Activated T-cell treated with anti-CD3 and anti-CD28 coated beads for 4 hours (primary cell): ENCODE data around the gene OGN.
"Not testable (repeated sequence)": the region's sequence is repeated elsewhere in the genome, so short reads cannot be mapped to it uniquely, and the experiment has no call there.

Source experiments
- DNase-seq: peaks from one replicate; pipeline ENCODE4 v3.0.0-alpha.2; 2020

The OGN gene, protein sequence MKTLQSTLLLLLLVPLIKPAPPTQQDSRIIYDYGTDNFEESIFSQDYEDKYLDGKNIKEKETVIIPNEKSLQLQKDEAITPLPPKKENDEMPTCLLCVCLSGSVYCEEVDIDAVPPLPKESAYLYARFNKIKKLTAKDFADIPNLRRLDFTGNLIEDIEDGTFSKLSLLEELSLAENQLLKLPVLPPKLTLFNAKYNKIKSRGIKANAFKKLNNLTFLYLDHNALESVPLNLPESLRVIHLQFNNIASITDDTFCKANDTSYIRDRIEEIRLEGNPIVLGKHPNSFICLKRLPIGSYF

DNA sequence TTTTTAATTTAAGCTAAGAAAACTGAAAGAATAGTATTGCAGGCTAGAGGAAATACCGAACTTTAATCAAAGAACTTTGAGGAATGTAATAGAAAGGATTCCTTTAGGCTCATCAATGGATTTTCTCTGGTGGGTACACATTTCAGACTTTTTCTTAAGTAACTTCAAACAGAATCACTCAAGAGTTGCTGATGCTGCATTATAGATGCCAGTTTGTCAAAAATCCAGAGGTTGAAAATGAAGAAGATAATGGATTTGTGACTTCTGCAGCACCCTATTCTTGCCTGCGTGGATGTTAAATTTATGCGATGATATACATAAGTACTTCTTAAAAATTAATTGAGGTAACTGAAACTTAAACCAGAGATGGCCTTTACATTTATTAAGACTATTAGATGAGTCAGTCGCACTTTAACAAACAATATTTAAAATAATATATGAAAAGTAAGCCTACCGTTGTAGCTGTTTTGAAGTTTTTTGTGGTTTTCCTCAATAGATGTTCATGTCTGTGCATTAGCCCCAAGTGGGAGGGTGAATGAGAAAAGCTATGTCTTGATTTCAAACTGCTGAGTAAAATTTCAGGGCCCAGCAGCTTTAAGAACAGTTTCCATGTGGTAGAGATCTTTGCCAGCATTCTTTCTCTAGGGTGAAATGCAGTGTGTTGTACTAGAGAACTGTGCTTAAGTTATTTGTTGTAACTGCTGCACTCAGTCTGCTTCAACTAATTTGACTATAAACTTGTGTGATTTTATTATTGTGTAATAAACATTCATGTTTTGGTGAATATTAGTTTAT, at the start of gene OGN:
OGN (minus strand) TSS at position 537 of the 795 bp plus-strand sequence. CDS start 1,171 bp downstream, outside the sequence.
- no peak for DNase-seq

DNA sequence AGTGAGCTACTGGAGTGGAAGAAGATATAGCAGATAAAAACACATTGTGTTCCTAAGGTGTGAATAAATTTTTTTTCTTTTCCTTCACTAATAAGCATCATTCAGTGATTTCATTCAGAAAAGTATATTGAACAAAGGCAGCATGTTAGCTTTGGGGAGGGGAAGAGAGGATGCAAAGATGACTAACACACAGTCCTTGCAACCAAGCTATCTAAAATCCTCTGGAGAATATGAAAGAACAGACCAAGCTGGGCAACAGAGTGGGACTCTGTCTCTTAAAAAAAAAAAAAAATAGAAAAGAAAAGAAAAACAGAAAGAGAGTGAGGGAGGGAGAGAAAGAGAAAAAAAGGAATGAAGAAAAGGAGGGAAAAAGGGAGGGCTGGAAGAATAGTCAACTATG, 42.2 kb upstream of the OGN start:
- DNase-seq, result no peak

DNA sequence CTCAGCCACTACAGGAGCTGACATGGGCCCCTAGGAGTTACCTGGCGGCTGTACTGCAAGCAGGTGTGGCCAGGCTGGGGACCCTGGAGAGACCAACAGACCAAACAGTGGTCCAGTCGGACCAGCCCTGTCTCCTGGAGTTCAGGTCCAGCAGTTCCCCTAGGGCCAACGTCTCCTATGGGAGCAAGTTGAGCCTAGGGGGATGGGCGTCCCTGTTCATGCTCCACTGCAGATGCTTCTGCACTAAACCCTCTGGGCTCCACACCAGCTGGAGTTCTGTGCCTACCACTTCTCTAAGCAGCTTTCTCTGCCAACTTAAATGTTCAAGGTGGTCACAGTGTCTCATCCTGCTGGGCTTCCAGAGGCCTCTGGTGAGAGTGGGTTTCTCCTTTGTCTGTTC, 40.5 kb upstream of the OGN start:
- DNase-seq, result no peak

DNA sequence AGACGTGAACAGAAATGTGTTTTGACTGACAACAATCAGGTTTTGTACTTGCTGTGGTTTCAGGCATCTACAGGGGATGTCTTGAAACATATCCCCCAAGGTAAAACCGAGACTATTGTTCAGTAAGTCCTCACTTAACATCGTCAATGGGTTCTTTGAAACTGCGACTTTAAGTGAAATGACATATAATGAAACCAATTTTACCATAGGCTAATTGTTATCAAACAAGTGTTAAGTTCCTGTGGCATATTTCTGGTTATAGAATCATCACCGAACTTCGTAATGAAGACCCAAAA, 36.3 kb upstream of the OGN start:
- no peak for DNase-seq

DNA sequence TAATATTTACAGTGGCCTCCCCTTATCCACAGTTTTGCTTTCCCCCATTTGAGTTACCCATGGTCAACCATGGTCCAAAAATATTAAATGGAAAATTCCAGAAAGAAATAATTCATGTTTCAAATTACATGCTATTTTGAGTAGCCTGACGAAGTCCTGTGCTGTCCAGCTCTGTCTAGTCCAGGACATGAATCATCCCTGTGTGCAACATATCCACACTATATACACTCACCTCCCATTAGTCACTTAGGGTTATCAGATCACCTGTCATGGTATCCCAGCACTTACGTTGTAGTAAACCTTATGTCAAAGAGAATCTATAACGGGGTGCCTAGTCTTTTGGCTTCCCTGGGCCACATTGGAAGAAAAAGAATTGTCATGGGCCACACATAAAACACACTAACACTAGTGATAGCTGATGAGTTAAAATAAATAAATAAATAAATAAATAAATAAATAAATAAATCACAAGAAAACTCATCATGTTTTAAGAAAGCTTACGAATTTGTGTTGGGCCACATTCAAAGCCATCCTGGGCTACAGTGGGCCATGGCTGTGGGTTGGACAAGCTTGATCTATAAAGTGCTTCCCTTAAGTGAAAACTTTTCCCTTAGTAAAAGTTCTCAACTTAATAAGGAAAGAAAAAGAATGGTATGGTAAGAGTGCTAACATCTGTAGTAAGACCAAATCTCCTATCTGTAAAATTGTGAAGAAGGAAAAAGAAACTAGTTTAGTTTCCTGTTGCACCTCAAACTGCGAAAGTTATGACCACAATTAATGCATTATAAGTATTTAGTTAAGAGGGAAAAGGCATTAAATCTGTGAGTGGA, 35.8 kb upstream of the OGN start:
- no peak for DNase-seq

DNA sequence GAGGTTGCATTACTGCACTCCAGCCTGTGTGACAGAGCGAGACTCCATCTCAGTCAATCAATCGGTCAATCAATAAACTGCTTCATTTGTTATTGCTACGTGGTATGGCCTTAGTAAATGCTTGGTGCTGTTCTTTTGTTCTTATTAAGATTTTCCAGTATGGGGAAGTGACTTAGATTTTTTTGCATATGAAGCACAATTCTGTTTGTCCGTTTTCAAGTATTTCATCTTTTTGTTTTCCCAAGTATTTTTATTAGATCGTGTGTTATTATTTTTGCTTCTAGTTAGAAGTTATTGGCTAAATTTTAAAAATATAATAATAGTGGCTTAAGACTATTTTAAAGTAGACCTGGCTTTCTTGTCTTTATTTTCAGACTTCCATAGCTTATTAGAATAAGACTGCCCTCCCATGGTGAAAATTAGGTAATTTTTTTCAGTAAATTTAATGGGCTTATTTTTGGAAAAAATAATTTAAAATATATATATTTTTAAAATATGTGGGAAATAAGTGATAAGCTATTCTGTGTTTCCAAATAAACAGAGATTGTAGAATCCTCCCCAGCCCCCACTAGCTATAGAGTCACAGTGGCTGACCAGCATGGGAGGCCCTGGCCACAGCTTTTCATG, 34.6 kb upstream of the OGN start:
- DNase-seq, result no peak

DNA sequence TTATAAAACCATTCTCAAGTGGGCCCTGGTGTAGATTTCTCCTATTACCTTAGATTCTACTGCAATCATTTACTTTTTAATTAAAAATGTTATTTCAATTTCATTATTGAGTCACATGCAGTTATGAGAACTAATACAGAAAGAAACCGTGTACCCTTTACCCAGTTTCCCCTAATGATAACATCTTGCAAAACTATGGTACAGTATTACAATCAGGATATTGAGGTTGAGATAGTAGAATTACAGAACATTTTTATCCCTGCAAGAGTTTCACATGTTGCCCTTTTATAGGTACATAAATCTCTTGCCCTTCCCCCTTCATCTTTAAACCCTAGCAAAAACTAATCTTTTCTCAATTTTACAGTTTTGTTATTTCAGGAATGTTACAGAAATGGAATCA, 30.9 kb upstream of the OGN start:
- no peak for DNase-seq

DNA sequence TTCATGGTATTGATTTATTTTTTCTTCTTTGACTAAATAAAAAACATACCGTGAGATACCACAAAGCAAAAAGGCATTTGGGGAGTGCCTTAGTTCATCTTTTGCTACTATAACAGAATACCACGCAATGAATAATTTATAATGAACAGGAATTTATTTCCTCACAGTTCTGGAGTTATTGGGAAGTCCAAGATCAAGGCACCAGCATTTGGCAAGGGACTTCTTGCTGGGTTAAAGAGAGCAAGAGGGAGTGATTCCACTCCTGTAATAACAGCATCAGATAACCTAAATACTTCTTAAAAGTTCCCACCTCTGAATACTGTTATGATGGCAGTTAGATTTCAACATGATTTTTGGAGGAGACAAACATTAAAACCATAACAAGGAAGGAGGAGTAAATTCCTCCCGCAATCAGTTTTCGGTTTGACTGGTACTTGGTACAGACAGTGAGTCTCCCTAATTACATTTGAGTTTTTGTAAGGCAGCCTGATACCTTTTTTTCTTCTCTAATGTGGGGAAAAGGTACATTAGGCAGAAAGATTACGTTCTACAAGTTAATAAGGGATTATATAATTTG, 28.7 kb upstream of the OGN start:
- DNase-seq, result no peak

DNA sequence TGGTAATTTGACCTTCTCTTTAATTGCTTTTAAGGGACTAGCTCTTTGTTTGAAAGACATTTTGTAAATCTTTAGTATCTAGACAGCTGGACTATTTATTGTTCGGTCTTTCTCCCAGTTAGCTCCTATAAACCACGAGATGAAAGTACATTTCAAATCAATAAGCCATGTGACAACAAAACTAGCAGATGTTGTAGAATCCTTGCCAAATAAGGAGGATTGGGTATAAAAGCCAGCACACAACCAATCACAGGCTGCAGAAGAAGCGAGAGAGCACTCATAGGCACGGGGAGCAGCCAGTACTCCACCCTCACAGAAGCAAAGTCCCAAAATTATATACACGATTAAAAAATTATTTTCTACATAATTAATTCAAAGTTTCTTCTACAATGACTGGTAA, 28.0 kb upstream of the OGN start:
- no peak for DNase-seq

DNA sequence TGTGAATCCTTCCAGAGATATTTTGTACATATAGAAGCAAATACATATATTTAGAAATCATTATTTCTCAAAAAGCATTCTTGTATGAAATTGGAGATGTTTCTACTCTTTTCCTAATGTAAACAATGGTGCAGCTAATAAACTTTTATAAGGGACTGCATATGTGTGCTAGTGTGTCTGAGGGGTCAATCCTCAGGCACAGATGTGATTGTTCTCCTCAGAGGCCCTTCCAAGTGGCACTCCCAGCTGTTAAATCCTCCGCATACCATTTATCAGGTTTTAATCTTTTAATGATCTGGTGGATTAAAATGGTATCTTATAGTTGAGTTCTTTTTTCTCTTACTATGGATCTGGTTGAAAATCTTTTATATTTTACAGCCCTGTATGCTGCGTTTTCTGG, 25.5 kb upstream of the OGN start:
- no peak for DNase-seq

DNA sequence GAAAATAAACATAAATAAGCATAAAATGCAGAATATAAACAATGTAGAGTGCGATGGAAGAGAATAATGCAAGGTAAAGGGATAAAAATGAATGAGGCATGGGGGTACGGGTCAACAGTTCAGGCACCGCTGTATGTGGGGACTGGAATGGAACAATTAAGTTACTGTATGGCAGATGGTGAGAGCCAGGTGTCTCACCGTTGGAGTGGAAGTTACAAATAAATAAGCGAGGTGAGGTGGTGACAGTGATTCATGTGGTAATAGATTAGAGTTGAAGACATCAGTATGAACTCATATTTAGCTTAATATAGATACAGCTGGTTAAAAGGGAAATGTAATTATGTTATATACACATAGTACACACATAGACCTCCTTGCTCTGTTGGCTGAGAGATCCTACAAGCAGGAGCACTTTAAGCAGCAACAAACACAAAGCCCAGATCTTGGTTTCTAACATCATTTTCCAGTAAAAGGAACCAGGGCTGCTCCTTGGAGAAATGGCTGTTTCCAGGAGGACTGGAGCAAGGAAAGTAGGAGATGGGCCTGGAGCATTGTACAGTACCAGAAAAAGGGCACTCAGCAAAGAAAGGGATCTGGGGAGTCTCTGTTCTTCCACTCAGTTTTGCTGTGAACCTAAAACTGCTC, 22.2 kb upstream of the OGN start:
- no peak for DNase-seq

DNA sequence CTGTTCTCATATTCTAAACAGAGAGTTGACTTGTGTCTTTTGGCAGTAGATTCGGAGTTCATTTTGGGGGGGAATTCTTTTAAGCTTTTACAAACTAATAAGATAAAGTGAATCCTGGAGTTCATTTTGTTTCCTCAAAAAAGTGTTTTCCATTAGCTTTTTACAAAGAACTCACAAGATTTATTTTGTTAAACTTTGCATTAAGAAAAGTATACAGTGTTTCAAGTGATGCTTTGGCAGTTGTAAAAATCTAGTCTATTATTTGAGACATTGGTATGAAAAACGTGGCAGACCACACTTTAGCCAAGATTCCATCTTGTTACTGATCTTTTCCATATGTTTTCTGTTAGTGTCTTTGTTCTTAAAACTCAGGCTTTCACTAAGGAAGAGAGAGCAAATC, 21.1 kb upstream of the OGN start:
- no peak for DNase-seq

DNA sequence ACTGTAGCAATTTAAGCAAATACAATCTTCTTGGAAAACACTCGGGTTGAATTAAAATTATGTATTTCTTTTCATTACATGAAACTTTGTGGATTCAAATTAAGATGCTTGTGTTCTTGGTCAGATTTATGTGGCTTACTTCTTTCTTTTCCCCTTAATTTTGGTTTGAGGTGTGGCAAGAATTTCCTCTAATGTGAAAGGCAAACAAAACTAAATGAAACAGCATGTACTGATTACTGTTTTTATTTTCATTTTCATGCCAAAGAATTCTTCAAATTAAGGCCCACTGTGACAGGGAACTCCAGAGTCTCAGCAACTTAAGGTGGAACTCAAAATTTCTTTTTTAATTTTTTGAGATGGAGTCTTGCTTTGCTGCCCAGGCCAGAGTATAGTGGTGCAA, 20.0 kb upstream of the OGN start, which contains the start of gene OMD:
OMD (minus strand) TSS at position 132 of the 400 bp plus-strand sequence. CDS start 6,913 bp downstream, outside the sequence.
- no peak for DNase-seq

DNA sequence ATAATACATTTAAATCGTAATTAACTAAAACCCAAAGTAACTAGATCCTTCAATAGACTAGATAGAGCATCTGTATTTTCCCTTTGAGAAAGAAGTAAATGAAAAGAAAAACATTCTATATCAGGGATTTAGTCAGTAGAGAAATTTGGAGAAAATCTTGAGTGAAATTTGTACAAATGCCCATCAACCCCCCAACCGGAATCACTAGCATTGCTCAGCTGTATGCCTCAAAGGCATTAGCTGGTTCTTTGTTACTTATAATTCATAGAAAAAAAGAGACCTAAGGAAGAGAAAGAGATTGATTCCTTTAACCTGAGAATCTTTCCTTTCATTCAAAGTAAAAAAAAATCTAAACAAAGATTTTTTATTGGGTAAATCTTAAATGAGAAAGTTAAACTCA, 19.2 kb upstream of the OGN start:
- no peak for DNase-seq

DNA sequence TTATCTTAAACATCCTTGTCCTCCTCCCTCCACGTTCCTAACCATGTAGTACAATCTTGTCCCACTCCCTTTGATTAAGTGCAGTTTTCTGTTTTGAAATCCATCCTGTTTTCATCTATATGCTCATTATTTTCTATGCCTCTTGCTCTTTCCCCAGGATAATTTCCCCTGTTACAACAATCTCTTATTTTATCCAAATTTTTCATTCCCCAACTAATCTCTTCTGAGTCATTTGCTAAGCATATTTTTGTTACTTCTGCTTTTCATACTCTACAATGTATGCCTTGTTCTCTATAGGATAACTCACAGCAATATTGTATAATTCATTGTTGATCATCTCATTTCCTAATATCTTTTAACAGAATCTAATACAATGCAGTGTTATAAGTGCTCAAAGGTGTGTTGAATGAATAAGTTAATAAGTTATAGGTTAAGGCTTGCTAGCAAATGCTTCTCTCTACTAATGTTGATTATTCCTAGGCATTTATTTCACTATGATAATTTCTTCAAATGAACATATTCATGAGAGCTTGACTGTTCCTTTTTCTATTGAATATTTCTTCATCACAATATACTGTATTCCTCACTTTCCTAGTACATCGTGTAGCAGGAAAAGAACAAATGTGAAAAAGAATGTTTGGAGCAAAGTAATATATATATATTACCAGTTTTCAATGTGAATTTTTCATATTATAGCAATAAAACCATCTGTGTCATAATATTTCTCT, 18.4 kb upstream of the OGN start:
- DNase-seq, result no peak

DNA sequence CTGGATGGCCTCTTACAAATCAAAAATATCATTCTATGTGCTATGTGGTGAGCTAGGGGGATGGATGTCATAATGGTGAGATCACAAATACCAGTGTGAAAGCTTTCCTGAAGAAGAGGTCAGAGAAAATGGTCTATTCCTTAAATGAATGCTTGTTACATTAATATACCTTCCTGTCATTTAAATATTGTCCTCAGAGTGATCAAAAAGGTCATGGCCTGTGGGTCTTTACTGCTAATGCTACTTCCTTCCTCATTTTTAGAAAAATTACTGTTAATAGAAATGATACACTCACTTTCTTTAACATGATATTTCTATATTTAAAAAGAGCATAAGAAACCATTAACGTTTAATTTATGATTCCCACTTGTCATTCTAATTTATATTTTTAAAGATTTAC, 10.2 kb upstream of the OGN start:
- no peak for DNase-seq

DNA sequence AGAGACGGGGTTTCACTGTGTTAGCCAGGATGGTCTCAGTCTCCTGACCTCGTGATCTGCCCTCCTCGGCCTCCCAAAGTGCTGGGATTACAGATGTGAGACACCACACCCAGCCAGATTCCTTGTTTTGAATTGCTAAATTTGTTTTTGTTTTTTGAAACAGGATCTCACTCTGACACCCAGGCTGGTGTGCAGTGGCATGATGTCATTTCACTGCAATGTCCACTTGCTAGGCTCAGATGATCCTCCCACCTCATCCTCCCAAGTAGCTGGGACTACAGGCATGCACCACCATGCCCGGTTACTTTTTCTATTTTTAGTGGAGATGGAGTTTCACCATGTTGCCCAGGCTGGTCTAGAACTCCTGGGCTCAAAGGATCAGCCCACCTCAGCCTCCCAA, 6.8 kb upstream of the OGN start:
- not testable (repeated sequence) for DNase-seq

DNA sequence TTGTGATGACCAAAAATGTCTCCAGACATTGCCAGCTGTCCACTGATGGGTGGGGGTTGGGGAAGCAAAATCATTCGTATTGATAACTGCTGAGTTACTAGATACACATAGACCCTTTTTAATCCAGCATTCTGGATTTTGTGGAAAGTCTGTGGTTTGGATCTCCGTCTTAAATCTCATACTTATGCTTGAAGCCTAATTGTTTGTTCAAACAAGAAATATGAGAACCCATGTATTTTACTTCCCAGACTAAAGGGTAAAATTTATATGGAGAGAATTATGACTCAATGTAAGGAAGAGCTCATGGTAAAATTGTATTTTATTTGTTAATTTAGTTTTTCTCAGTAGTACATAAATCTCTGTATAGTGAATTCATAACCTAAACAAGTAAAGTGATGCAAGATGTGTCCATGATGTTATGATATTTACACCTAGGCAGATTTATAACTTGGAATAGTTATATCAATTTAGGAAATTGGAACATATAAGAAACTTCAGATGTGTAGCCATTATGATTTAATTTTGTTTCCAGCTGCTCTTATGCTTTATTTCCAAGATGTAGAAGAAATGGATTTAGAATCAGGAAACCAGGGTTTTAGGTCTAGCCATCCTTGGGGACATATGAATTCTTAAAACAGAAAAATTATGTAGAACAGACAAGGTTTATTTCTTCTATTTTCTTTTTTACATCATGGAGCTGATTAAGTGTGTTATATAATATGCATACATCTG, 4.5 kb upstream of the OGN start:
- DNase-seq, result no peak

DNA sequence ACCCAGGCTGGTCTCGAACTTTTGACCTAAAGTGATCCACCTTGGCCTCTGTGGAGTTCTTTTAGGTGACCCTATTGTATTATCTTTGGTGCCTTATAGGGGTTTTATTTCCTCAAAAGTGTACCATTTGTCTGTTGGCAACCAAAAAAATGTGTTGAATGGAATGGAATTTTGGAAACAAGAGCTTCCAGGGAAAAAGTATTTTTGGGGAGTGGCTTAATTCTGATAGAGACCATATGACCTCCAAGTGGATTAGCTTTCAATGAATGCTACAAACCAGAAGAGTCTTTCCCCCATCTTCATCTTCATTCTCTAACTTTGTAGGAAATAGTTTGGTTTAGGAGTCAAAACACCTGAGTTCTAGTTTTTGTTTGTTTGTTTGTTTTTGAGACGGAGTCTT, 3.4 kb upstream of the OGN start:
- no peak for DNase-seq

DNA sequence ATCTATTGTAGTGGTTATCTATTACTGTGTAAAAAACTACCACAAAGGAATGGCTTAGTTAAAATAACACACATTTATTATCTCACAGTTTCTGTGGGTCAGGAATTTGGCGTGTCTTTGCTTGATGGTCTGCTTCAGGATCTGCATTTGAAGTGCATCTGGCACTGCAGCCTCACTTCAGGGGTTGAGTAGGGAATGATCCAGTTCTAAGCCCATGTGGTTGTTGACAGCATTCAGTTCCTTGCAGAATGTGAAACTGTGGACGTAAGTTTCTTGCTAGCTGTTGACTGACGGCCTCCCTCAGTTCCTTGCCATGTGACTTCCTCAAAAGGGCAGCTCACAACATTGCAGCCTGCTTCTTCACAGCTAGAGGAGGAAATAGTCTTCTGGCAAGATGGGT, 2.1 kb upstream of the OGN start:
- DNase-seq, result peak; percentile 11

DNA sequence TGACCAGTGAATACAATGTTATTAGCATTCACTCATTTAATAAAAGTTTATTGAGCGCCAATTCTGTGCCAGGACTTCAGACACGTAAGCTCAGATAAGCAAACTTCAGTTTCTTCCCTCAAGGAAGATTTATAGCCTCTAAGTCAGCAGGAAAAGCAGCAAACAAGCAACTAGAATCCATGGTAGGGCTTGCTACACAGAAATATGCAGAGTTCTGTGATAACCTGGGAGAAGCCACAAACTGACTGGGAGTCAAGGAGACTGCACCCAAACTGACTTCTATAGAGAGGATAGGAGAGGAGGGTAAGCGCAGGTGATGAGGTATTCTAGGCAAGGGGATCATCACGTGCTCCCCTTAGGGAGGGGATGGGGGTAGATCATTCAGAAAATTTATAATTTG, 1.4 kb upstream of the OGN start:
- DNase-seq, result no peak
